H1 (cell line): ENCODE data around the gene ARHGEF39. TPM values are rescaled to one million over a fixed set of nuclear protein-coding genes. Genes with fewer than 3 reads are reported as not detected.

Source experiments
- CTCF ChIA-PET: fragments of 300-600 bp; sonication (Branson Sonifier 250); formaldehyde crosslinking; loops from one replicate; lab custom pipeline; 2021; ENCODE audit not compliant: partially characterized antibody; lab: Charles Lee
- POLR2A ChIA-PET: fragments of 300-600 bp; sonication (Branson Sonifier 250); formaldehyde crosslinking; loops from one replicate; lab custom pipeline; 2021; ENCODE audit warnings: inconsistent platforms; ENCODE audit not compliant: partially characterized antibody; lab: Charles Lee
- DNase-seq, 2 experiments: peaks; one replicate each; pipeline versions ENCODE4 v3.0.0 to v3.0.0-alpha.2; 2010 to 2022; ENCODE audit warnings: low spot score in 2 of 2, low read depth in 1 of 2, mixed read lengths in 1 of 2
- FAIRE-seq: peaks from 2 replicates; lab custom pipeline; 2011; peaks lifted over from hg19 to GRCh38; lab: Jason Lieb, UNC
- H2AFZ ChIP-seq: 2 replicates; pipeline ENCODE4 v1.8.1; 2012; ENCODE audit warnings: low read length, inconsistent platforms
- H2AK5ac ChIP-seq: 2 replicates; pipeline ENCODE4 v1.6.1; 2013; ENCODE audit warnings: low read depth, low read length
- H2BK120ac ChIP-seq: replicated peaks from 2 replicates; pipeline ENCODE3; 2013; ENCODE audit warnings: low read depth, low read length, inconsistent platforms
- H2BK12ac ChIP-seq: 2 replicates; pipeline ENCODE4 v1.6.1; 2013; ENCODE audit warnings: low read depth, low read length
- H2BK15ac ChIP-seq: 2 replicates; pipeline ENCODE4 v1.6.1; 2013; ENCODE audit warnings: low read length
- H2BK20ac ChIP-seq: 2 replicates; pipeline ENCODE4 v1.6.1; 2013; ENCODE audit warnings: low read length
- H2BK5ac ChIP-seq: 2 replicates; pipeline ENCODE4 v1.6.1; 2013; ENCODE audit warnings: low read depth, low read length
- H3K14ac ChIP-seq: 2 replicates; pipeline ENCODE4 v1.6.1; 2013; ENCODE audit warnings: inconsistent platforms; ENCODE audit not compliant: insufficient read length
- H3K18ac ChIP-seq: 2 replicates; pipeline ENCODE4 v1.6.1; 2013; ENCODE audit warnings: low read length; ENCODE audit errors: extremely low read depth
- H3K23ac ChIP-seq: 2 replicates; pipeline ENCODE4 v1.6.1; 2013; ENCODE audit warnings: inconsistent platforms; ENCODE audit not compliant: insufficient read length
- H3K23me2 ChIP-seq: 2 replicates; pipeline ENCODE4 v1.6.1; 2013; ENCODE audit warnings: low read depth, low read length
- H3K27ac ChIP-seq: 2 replicates; pipeline ENCODE4 v1.6.1; 2011; ENCODE audit warnings: low read depth, low read length, inconsistent platforms
- H3K27me3 ChIP-seq, 4 experiments: replicated peaks in 1 of 4; 1 replicate in 1 of 4; 2 replicates in 3 of 4; pipeline versions ENCODE4 v1.6.1 to v1.8.1; 2011 to 2013; ENCODE audit warnings: low read length in 3 of 4, mild to moderate bottlenecking in 3 of 4, inconsistent platforms in 2 of 4, mixed read lengths in 2 of 4, moderate library complexity in 1 of 4; ENCODE audit not compliant: control insufficient read depth in 3 of 4, insufficient read depth in 3 of 4; ENCODE audit errors: extremely low read depth in 1 of 4
- H3K36me3 ChIP-seq, 4 experiments: 2 replicates each; pipeline versions ENCODE4 v1.6.1 to v1.8.1; 2011 to 2013; ENCODE audit warnings: mild to moderate bottlenecking in 4 of 4, low read length in 3 of 4, moderate library complexity in 2 of 4, control low read depth in 1 of 4, inconsistent platforms in 1 of 4; ENCODE audit not compliant: insufficient read depth in 4 of 4, control insufficient read depth in 2 of 4
- H3K4ac ChIP-seq: replicated peaks from 2 replicates; pipeline ENCODE3; 2013; ENCODE audit warnings: low read length, low read depth, mixed read lengths, inconsistent platforms; ENCODE audit not compliant: insufficient read length
- H3K4me1 ChIP-seq, 4 experiments: replicated peaks in 1 of 4; 1 replicate in 1 of 4; 2 replicates in 3 of 4; pipeline versions ENCODE4 v1.6.1 to v1.8.1; 2011 to 2013; ENCODE audit warnings: low read length in 3 of 4, inconsistent platforms in 2 of 4, mixed read lengths in 1 of 4; ENCODE audit not compliant: insufficient read depth in 4 of 4, control insufficient read depth in 3 of 4
- H3K4me2 ChIP-seq, 2 experiments: 2 replicates each; pipeline versions ENCODE4 v1.6.1 to v1.8.1; 2011 to 2013; ENCODE audit warnings: low read depth in 2 of 2, low read length in 2 of 2, control low read depth in 1 of 2, inconsistent platforms in 1 of 2, mild to moderate bottlenecking in 1 of 2; ENCODE audit not compliant: insufficient read depth in 1 of 2
- H3K4me3 ChIP-seq, 4 experiments: fragments of 200-600, 300-600 bp in 1 of 4; sonication (generic), shearing (Covaris generic), sonication (Bioruptor Twin) in 1 of 4; 2 replicates each; pipeline versions ENCODE4 v1.5.1 to v1.8.1; 2011 to 2016; ENCODE audit warnings: low read length in 4 of 4, low read depth in 3 of 4, control low read depth in 2 of 4, inconsistent platforms in 2 of 4, mild to moderate bottlenecking in 2 of 4, mixed read lengths in 1 of 4, moderate library complexity in 1 of 4; ENCODE audit not compliant: insufficient read depth in 2 of 4; ENCODE audit errors: extremely low read depth in 1 of 4
- H3K56ac ChIP-seq: replicated peaks from 2 replicates; pipeline ENCODE3; 2013; ENCODE audit warnings: low read depth, mild to moderate bottlenecking, mixed read lengths, low read length, inconsistent platforms; ENCODE audit not compliant: insufficient read length
- H3K79me1 ChIP-seq: 2 replicates; pipeline ENCODE4 v1.6.1; 2013; ENCODE audit warnings: low read depth, low read length, control low read depth
- H3K79me2 ChIP-seq, 2 experiments: 2 replicates each; pipeline versions ENCODE4 v1.6.1 to v1.8.1; 2012 to 2013; ENCODE audit warnings: low read length in 2 of 2, mild to moderate bottlenecking in 2 of 2, inconsistent platforms in 1 of 2; ENCODE audit not compliant: insufficient read depth in 2 of 2, control insufficient read depth in 1 of 2
- H3K9ac ChIP-seq, 4 experiments: replicated peaks in 1 of 4; 1 replicate in 1 of 4; 2 replicates in 3 of 4; pipeline versions ENCODE4 v1.6.1 to v1.8.1; 2011 to 2013; ENCODE audit warnings: low read depth in 3 of 4, low read length in 3 of 4, control low read depth in 2 of 4, mild to moderate bottlenecking in 2 of 4, moderate library complexity in 2 of 4, inconsistent platforms in 1 of 4; ENCODE audit errors: extremely low read depth in 1 of 4
- H3K9me3 ChIP-seq, 2 experiments: 2 replicates each; pipeline versions ENCODE4 v1.6.1 to v1.8.1; 2012 to 2013; ENCODE audit warnings: mild to moderate bottlenecking in 2 of 2, moderate library complexity in 2 of 2, control low read depth in 1 of 2, inconsistent platforms in 1 of 2, low read depth in 1 of 2, low read length in 1 of 2, mixed read lengths in 1 of 2; ENCODE audit not compliant: insufficient read depth in 2 of 2
- H4K20me1 ChIP-seq, 2 experiments: replicated peaks in 1 of 2; 2 replicates each; pipeline versions ENCODE3 to v1.8.1; 2011 to 2013; ENCODE audit warnings: inconsistent platforms in 2 of 2, low read length in 2 of 2, mild to moderate bottlenecking in 1 of 2; ENCODE audit not compliant: insufficient read depth in 2 of 2, control insufficient read depth in 1 of 2
- H4K5ac ChIP-seq: 2 replicates; pipeline ENCODE4 v1.6.1; 2013; ENCODE audit warnings: low read length, low read depth, mixed read lengths, inconsistent platforms; ENCODE audit not compliant: insufficient read length
- H4K8ac ChIP-seq: 2 replicates; pipeline ENCODE4 v1.8.0; 2013; ENCODE audit warnings: mild to moderate bottlenecking, moderate library complexity, low read length, inconsistent platforms; ENCODE audit not compliant: insufficient read depth; ENCODE audit errors: extremely low read depth
- H4K91ac ChIP-seq: replicated peaks from 2 replicates; pipeline ENCODE3; 2013; ENCODE audit warnings: low read length, mixed read lengths, inconsistent platforms; ENCODE audit not compliant: insufficient read length
- KDM4A ChIP-seq: IDR thresholded peaks from one replicate; pipeline ENCODE4 v1.7.1; 2012; ENCODE audit warnings: low read depth, mild to moderate bottlenecking, moderate library complexity, low read length, inconsistent platforms; ENCODE audit not compliant: severe bottlenecking
- POLR2A ChIP-seq, 2 experiments: IDR thresholded peaks; 1 replicate in 1 of 2; 2 replicates in 1 of 2; pipeline ENCODE4 v1.6.1; 2011; ENCODE audit warnings: low read depth in 2 of 2, low read length in 2 of 2, mild to moderate bottlenecking in 2 of 2; ENCODE audit errors: control extremely low read depth in 1 of 2
- POLR2AphosphoS5 ChIP-seq: IDR thresholded peaks from 2 replicates; pipeline ENCODE4 v1.6.1; 2011; ENCODE audit warnings: low read depth, low read length
- RNF2 ChIP-seq: fragments of 200-900, 300-1000 bp; sonication (generic); IDR thresholded peaks from 2 replicates; pipeline ENCODE4 v1.7.1; 2016; ENCODE audit warnings: borderline replicate concordance, low read depth, mild to moderate bottlenecking, antibody characterized with exemption, low read length; ENCODE audit not compliant: poor library complexity, severe bottlenecking; ENCODE audit errors: missing control alignments
- WGBS, 2 experiments: shearing (Covaris generic) in 1 of 2; methylation state at CpG; one replicate each; pipeline versions ENCODE4 v1.1.6 to v1.1.7; 2013 to 2015; ENCODE audit warnings: low lambda C conversion rate in 2 of 2, mixed read lengths in 2 of 2, inconsistent platforms in 1 of 2, low coverage in 1 of 2, missing lambda C conversion rate in 1 of 2; ENCODE audit not compliant: insufficient replicate concordance in 2 of 2, insufficient coverage in 1 of 2, insufficient read length in 1 of 2; ENCODE audit errors: extremely low coverage in 1 of 2, missing lambda C conversion rate in 1 of 2; 5-methylcytosine and 5-hydroxymethylcytosine counted together
- polyA plus RNA-seq, 7 experiments: library from polyadenylated mRNA; depleted of rRNA in 3 of 7; stranded (reverse) in 5 of 7; unstranded in 2 of 7; fragments of >200 nt in 5 of 7; fragments of 200-250 nt in 2 of 7; gene quantifications; 1 replicate in 5 of 7; 2 replicates in 1 of 7; 4 replicates in 1 of 7; pipeline versions ENCODE4 v1.2.1 to v1.2.3, GENCODE V29; 2011 to 2013; ENCODE audit warnings: missing spikeins in 2 of 7, mixed read lengths in 2 of 7
- total RNA-seq: library from RNA; stranded (reverse); fragmentation: NEBNext Ultra II Directional; extraction: Animal tissue kit (Norgen Biotek cat#: 25700); gene quantifications from 2 replicates; pipeline ENCODE4 v1.2.1, GENCODE V29; 2021

The ARHGEF39 gene
- total and polyA plus RNA-seq, 2 of the 8 experiments (the other 6 are each of a cell fraction or from before 2014, with no cell fraction given): 18.6 to 18.7 TPM

DNA sequence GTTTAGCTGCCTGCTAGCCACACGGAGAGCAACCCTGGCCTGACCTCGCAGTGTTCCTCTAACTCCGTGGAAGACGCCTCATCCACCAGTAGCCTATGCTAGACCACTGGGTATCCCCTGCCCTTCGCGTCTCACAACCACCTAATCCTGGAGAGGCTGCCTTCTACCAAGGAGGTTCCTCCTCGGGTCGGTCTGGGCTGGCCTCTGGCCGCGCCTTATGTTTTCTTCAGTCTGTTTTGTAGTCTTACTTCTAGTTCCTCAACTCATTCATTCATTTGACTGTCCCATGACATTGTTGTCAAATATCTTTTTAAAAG, 26.3 kb upstream of the ARHGEF39 start:
- Histone ChIP-seq H3K27me3 (no peaks in the 10 kb centered on the region), H4K8ac (no peak overlapping the region), H3K14ac (no peak overlapping the region), H2BK5ac (peak overlapping the region; percentile 60; the same call in 1 of the 2 replicates), H4K91ac (no peak overlapping the region), H3K4me3 (peak overlapping the region; percentile 72 to 99 (median 82)), H3K36me3 (peaks cover 0 to 6% (median 4%) of the 10 kb centered on the region in 4 experiments; a peak in 4 of 8 replicates), H3K4me2 (peak overlapping the region; percentile 84 to 90), H3K56ac (no peak overlapping the region), H3K79me1 (peaks cover 2% of the 10 kb centered on the region; the same call in 1 of the 2 replicates), H2AK5ac (no peak overlapping the region), H2BK120ac (no peak overlapping the region), H2BK20ac (0 out of 2 replicates have a peak overlapping the region, but pooled peaks have one; percentile 1), H3K23me2 (peaks cover 12% of the 10 kb centered on the region), H3K79me2 (peaks cover 0 to 21% of the 10 kb centered on the region in 2 experiments; a peak in 2 of 4 replicates), H2AFZ (peak overlapping the region; percentile 95), H3K4me1 (peaks cover 6 to 15% (median 8%) of the 10 kb centered on the region in 4 experiments; a peak in 6 of 7 replicates), H3K9ac (peak overlapping the region in 1 of 4 experiments; percentile 45; a peak in 1 of 7 replicates), H4K5ac (peak overlapping the region; percentile 62), H3K27ac (no peak overlapping the region), H3K18ac (peak overlapping the region; percentile 88; the same call in 1 of the 2 replicates), H3K23ac (no peak overlapping the region), H2BK15ac (0 out of 2 replicates have a peak overlapping the region, but pooled peaks have one; percentile 98), H4K20me1 (peaks cover 4 to 6% of the 10 kb centered on the region in 2 experiments), H3K9me3 (no peaks in the 10 kb centered on the region), H3K4ac (no peak overlapping the region), H2BK12ac (peak overlapping the region; percentile 45; the same call in 1 of the 2 replicates)
- POLR2A ChIA-PET: interaction anchor here (0.9 to 14.9 kb wide), 19 partner anchors 10 to 612 kb away, joined by 3 to 158 read pairs (median 5); partner anchors contain the start of genes ARHGEF39, CA9, CCDC107 and CREB3
- no peak for FAIRE-seq
- DNase-seq: no peak
- peak in 1 of 2 experiments; percentile 55; a peak in 2 of 3 replicates for TF ChIP-seq POLR2A (IDR thresholded peaks at IDR 0.05; ENCODE audit: control extremely low read depth in 1 of 2, low read depth in 2 of 2, low read length in 2 of 2)
- no peak for TF ChIP-seq RNF2
- TF ChIP-seq KDM4A: peak; percentile 1
- TF ChIP-seq POLR2AphosphoS5: 0 out of 2 replicates have a peak, but pooled peaks have one; percentile 41
- WGBS, 2 experiments: 16% methylated on average over 10 of the region's 10 CpGs; no CpG with 5 or more reads in 1 of the 2 experiments
- CTCF ChIA-PET: interaction anchor here (0.8 to 14.1 kb wide), 14 partner anchors 10 to 214 kb away, joined by 3 to 347 read pairs (median 4); partner anchors contain the start of genes ARHGEF39, CA9, CCDC107 and RMRP
